HT-29 (cell line): ENCODE data around the gene SERPINA3. TPM values are rescaled to one million over a fixed set of nuclear protein-coding genes. Genes with fewer than 3 reads are reported as not detected.
A peak's percentile ranks its signal among the peaks of the same experiment; 100 is the strongest.
"Not testable (repeated sequence)": the region's sequence is repeated elsewhere in the genome, so short reads cannot be mapped to it uniquely, and the experiment has no call there.

Experiments used
- DNase-seq: peaks from one replicate; pipeline ENCODE4 v3.0.0-alpha.2; 2015; ENCODE audit warnings: low spot score
- total RNA-seq: library from RNA; depleted of rRNA; stranded (reverse); fragments of >200 nt; shearing (Covaris generic); gene quantifications from 2 replicates; pipeline ENCODE4 v1.2.3, GENCODE V29; 2014

SERPINA3 gene
- total RNA-seq, 1 experiment from 2014 or later, result 2.0 TPM

DNA sequence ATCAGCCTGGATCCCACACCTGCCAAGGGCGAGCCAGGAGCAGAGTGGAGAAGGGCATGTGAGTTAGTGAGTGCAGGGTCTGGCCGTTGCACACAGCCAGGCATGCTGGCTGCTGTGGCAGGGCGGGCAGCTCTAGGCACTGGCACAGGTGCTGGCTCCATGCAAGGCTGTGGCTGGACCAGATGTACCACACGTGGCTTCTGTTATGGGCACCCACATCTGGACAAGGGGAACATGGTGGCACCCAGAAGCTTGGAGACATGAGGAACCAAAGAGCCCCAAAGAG is 20.1 kb downstream of the SERPINA3 start:
- no peak for DNase-seq

DNA sequence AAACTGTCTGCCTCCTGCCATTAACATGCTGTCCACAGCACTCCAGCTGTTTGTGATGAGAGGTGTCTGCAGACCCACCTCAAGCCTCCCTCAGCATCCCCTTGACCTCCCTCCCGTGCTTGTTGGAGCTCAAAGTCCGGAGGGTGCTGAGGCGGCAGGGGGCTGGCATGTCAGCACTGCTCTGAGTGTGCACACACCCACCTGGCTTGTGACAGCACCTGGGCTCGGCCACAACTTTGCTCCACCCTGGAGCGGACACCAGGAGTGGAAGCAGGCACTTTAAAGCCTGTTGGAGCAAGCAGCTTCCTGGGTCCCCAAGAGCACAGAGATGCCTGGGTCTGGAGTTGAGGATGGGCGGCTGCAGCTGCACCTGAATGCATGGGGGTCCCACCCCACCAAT is 20.9 kb downstream of the SERPINA3 start:
- DNase-seq, result no peak

DNA sequence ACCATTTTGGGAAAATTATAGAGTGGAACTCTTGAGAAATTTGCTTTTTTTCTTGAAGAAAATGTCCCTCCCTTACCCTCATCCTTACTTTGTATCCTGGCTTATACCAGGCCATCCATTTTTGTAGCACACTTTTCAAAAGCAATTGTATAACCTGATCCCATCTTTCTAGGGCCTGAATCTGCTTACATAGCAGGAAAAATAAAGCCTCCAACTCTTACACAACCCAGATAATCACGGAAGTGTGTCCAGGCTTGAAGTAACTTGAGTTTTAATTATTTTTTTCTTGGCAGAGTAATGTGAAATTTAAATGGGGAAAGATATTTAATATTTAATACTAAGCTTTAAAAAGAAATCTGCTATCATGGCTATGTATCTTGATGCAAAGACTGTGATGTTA is 23.0 kb downstream of the SERPINA3 start:
- no peak for DNase-seq

DNA sequence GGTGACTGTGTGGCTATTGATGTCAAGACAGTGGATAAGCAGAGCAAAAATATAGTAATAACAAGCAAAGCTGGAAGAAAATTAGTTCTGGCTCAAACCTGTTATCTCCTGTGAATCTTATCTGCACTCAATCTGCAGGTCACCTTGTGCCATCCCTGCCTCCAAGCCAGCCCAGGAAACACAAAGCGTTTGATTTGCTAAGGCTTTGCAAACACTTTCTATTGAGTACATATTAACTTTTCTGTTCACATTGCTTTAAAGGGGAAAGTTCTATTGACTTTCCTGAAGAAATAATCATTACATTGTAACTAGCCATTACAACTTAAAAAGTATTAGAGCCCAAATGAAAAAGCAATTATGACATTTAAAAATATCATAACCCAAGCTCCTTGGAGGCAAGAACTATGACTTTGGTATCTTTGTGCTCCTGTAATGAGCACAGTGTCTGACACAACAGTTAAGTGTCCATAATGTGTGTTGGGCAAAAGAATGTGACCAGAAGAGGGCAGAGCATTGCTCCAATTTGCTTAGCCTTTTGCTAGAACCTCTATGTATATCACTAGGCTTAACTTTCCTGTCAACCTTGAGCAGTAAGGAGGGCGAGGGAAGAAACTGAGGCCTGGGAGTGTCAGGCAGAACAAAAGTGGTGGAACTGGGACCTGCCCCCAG is 24.7 kb downstream of the SERPINA3 start:
- DNase-seq, result peak; percentile 29

DNA sequence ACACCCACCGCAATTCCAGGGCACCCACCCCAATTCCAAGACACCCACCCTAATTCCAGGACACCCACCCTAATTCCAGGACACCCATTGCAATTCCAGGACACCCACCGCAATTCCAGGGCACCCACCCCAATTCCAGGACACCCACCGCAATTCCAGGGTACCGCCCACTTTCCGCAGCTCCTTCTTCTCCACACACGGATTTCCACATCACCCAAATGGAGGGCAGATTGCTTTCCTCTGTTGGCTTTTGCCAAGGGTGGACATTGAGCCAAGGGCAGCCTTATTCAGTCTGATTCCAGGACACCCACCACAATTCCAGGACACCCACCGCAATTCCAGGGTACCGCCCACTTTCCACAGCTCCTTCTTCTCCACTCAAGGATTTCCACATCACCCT is 25.6 kb downstream of the SERPINA3 start:
- DNase-seq, result not testable (repeated sequence)

DNA sequence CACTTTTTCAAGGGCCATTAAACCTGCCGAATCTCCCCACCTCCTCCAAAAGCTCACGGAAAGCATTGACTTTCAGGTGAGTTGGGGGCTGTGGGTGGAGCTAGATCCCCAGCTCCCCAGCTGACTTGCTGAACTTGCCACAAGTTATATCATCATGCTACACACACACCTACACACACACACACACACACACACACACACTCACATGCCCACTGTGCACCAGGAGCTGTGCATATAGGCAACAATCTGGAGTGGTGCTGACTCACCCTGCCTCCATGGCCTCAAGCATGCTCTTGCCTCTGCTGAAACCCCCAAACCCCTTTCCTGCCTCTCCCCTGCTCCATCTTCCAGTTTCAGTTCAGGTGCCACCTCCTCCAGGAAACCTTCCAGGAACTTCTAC is 26.1 kb downstream of the SERPINA3 start:
- DNase-seq, result no peak

DNA sequence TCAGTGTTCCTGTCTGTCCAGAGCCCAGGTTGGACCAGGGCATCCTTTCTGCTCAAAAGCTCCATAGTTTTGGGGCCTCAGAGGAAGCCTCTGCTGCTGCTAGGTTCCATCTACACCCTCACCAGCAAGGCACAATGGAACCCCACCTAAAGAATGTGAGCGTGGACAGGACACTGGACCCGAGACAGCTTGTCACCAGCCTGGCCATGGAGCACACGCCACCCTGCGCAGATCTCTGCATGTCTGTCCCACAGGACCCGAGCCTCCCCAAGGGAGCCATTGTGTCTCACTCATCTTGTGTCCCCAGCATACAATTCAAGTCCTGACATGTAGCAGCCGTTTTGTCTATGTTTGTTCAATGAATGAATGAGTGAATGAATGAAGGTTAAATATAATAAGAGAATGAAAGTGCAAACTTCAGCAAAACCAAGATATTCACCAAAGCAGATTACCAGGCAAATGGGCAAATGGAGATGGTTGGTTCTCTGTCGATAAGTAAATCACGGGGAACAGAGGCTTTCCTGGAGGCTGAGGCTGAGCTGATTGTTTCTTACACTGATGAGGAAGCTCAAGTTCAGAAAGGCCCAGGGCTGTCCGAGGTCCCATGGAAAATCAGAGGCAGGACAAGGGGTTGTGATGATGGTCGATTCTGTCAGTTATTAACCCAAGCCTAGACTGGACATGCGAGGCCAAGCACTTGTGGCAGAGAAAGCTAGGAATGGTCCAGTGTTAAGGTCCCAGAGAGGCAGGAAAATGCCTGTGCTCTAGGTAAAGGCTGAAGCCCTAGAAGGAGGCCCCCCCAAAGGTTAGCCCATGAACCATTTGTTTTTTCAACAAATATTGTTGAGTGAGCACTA is 27.0 kb downstream of the SERPINA3 start:
- DNase-seq, result no peak

DNA sequence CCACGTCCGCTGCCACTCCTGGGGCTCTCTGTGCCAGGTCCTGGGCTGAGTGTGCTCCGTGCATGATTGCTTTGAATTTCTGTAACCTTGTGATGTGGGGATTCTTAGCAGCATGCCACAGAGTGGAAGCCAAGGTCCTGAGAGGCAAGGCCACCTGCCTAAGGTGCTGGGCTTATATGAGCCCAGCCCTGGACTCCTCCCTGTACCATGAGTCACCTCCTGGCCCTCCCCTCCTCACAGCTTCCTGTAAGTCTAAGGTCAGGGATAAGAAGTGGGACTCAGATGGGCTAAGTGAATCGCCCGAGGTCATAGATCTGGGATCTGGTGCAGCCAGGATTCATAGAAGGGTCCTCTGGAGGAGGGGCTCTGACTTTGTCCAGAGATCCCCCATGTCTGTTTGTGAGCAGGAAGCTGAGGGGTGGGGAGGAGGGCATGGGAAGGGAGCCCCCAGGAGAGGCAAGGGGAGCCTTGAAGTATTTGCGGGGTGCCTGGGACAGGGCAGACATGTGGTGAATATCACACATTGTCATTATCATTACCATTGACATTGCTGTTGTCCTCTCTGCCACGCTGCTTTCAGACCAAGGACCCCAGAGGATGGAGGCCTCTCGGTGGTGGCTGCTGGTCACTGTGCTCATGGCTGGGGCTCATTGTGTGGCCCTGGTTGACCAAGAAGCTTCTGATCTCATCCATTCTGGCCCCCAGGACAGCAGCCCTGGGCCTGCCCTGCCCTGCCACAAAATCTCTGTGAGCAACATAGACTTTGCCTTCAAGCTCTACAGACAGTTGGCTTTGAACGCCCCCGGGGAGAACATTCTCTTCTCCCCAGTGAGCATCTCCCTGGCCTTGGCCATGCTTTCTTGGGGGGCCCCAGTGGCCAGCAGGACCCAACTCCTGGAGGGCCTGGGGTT is 28.8 kb downstream of the SERPINA3 start:
- peak; percentile 50 for DNase-seq

DNA sequence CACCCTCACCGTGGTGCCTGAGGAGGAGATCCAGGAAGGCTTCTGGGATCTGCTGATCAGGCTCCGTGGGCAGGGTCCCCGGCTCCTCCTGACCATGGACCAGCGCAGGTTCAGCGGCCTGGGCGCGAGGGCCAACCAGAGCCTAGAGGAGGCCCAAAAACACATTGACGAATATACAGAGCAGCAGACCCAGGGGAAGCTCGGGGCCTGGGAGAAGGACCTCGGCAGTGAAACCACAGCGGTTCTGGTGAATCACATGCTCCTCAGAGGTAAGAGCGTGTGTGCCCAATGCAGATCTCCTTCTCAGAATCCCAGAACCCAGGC is 29.4 kb downstream of the SERPINA3 start:
- no peak for DNase-seq

DNA sequence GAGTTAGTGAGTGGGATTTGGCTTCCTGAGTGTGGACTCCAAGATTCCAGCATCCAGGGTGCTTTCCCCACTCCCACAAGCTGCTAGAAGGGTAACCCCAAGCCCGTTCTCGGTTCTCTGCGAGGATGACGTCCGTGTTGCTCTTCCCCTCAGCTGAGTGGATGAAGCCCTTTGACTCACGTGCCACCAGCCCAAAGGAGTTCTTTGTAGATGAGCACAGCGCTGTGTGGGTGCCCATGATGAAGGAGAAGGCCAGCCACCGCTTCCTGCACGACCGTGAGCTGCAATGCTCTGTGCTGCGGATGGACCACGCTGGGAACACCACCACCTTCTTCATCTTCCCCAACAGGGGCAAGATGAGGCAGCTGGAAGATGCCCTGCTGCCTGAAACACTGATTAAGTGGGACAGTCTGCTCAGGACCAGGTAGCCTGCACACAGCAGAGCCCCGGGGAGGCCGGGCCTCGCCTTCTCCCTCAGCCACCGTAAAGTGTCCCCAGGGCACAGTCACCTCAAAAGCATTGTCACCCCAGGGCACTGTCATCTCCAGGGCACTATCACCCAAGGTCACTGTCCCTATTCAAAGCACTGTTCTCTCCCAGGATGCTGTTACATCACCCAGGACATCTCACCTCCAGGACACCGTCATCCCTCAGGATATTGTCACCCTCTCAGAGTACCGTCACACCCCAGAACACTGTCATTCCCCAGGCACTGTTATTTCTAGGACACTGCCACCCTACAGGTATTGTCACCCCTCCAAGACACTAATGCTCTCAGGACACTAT is 31.3 kb downstream of the SERPINA3 start:
- DNase-seq, result no peak

DNA sequence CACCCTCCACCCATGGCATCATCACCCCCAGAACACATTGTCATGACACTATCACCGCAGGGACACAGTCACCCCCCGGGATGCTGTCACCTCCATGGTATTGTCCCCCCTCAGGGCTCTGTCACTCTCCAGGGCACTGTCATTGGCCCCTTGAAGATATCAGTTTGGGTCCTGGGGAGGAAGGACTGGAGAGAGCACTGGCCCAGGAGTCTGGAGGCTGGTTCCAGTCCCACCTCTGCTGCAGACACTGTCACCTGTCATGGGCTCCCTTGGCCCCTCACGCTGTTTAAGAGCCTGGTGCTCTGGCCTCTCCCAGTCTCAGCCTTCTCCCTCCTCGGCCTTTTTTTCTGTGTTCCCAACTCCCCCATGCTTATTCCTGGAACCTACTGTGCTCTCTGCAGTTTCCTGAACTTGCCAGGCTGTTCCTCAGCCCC is 31.9 kb downstream of the SERPINA3 start:
- no peak for DNase-seq

DNA sequence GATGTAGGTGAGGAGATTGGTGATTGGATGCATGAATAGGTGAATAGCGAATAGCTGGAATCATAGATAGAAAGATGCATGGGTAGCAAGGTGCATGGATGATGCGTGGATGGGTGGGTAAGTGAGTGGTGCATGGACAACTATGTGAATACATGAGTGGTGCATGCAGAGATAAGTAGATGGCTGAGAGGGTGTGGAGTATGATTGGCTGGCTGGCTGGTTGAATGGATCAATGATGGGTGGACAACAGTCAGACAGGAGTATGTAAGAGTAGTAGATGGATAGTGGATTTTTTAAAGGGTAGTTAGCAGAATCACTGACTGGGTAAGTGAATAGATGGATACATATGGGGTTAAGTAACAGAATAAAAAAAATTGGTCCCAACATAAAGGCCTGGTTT is 33.9 kb downstream of the SERPINA3 start:
- no peak for DNase-seq

DNA sequence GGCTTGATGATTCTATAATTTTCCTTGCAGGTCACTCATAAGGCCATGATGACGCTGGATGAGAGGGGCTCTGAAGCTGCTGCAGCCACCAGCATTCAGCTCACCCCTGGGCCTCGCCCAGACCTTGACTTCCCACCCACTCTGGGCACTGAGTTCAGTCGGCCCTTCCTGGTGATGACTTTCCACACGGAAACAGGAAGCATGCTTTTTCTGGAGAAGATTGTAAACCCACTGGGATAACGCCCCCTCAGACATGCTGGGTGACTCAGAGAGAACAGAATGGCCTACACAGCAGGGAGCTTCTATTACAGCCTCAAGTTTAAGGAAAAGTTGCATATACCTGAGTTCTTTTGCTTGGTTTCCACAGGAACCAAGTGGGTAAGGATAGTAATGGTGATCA is 34.3 kb downstream of the SERPINA3 start:
- no peak for DNase-seq

DNA sequence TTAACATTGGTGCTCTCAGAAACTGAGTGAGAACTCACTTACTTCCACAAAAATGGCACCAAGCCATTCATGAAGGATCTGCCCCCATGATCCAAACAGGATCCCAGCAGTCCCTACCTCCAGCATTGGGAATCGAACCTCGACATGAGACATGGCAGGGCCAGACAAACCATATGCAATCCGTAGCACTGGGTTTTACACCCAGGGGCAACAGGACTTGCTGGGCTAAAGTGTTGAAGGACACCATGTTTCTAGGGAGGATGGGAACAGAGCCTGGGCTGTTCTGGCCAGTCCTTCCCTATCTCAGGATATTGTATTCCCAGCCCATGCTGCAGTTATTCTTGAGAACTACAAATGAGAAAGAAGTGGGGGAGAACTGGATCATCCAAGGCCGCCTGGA is 36.6 kb downstream of the SERPINA3 start:
- DNase-seq, result no peak

DNA sequence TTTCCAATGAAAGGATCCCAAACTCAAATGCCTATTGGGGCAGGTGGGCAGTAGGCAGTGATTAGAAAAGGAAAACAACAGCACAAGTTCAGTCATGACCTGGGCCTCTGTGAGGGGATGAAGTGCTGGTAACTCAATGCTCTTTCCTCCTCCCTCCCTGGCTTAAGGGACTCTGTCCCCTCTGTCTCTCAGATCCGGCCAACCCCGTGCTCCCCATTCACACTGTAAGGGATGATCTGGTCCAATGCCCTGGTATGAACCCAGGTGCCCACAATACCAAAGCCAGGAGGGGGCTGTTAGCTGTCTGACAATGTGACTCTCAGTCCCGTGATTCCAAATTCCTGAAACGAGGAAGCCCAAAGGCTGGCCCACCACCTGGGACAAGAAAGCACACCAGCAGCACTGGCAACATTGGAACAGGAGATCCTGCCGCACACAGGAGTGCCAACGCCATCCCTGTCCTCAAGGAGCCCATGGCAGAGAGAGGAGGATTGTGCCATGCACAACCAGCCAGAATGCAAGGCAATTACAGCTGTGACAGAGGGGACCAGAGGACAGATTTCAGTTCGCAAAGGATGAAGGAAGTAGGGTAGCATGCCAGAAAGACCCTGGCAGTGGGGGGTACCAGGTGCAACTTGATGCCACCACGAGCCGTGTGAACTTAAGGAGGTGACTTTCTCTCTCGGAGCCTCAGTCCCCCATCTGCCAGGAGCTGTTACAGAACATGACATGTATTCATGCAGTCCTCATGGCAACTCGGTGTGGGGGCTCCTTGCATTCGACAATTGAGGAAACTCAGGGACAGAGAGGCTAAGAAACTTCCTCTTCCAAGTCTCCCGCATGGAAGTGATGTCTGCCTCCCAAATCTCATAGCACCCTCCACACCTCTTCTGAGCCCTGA is 37.6 kb downstream of the SERPINA3 start:
- no peak for DNase-seq

DNA sequence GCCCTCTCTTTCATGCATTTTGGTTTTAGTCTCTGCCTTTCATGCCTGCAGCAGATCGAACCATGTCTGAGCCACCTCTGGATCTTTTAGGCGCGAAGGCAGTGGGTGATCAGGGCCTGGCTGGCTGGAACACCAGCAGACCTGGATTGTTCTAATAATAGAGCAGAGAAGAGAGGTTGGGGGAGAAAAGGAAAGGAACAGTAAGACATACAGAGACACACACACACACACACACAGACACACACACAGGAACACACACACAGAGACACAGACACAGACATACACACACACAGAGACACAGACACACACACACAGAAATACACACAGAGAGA is 38.2 kb downstream of the SERPINA3 start:
- no peak for DNase-seq

DNA sequence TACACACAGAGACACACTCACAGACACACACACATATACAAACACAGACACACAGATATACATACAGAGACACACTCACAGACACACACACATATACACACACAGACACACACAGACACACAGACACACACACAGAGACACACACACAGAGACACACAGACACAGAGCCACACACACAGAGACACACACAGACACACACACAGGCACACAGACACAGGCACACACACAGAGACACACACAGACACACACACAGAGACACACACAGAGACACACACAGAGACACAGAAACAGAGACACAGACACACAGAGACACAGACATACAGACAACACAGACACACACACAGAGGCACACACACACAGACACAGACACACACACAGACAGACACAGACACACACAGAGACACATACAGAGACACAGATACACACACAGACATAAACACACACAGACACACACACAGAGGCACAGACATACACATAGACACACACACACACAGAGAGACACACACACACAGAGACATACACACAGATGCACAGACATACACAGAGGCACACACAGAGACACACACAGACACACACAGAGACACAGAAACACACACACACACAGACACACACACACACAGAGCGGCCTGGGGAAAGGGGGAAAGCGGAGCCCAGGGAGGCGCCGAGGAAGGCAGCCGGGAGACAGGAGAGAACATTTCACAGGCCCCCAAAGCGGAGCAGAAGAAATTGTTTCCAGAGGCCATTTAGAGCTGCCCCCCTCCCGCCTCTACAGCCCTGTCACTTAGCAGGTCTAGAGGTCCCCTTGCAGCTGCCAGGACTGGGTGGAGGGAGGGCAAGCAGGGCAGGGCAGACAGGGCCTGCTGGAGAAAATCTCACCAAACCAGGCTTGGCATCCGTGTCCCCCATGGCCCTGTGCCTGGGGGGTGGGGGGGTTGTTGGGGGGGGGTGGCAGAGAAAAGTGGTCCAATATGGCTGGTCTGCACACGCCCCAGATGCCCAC is 38.9 kb downstream of the SERPINA3 start:
- no peak for DNase-seq

DNA sequence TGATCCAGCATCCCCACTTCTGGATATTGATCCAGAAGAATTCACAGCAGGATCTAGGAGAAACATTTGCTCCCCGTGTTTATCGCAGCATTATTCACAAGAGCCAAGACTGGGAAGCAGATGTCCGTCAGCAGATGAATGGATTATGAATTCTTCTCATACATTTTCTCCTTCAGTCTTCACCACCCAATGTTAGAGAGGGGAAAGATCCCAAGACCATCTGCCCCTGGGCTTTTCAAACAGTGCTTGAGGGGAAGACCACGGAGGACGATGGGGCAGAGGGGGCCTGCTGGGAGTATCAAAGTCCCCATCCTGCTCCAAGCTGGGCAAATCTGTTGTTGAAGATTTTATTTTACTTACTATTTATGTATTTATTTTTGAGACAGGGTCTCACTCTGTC is 41.1 kb downstream of the SERPINA3 start:
- no peak for DNase-seq

DNA sequence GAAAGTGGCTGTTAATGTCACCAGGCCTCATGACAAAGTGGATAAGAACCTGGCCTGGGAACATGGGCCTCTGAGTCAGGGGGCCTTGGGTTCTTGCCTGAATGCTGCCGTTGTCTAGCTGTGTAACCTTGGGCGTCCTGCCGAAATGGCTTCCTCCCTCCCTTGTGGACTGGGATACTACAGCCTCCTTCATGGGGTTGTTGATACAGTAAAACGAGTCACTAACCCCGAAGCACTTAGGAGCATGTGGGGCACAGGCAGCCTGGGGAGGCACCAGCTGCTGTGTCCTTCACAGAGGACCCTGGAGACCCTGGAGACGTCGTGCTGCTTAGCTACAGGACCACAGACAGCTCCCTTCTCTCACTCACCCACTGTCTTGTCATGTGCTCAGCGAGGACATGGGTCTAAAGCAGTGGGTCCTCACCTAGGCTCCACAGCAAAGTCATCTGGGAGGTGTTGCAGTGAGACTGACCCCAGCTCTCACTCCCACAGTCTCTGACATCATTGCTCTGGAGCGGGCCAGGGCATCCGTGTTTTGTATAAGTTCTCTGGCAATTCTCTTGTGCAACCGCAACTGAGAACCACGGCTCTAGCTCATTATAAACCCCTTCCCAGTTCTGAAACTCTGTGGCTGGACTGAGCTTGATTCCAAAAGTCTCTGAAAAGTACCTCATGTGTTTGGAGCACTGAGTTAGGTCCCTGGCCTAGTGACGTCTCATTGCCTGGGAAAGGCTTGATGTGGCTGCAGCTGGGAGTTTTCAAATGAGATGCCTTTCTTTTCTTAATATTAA is 42.1 kb downstream of the SERPINA3 start:
- DNase-seq, result no peak
